Fibroblast of villous mesenchyme (primary cell): Measurements from ENCODE around the gene NECAP2. TPM values are rescaled to one million over a fixed set of nuclear protein-coding genes. Genes with fewer than 3 reads are reported as not detected.

Source experiments
- total RNA-seq: library from RNA; depleted of rRNA; stranded (reverse); fragments of >200 nt; gene quantifications from 2 replicates; pipeline ENCODE4 v1.2.3, GENCODE V29; 2012

The NECAP2 gene
- total RNA-seq, 1 donor, result 104 TPM

Other genes starting within 250 kb of the NECAP2 start
- gene ARHGEF19, start 228.1 kb upstream of the NECAP2 start, total RNA-seq, result 9.9 and 11.6 TPM in 2 replicates
- 13.0 and 15.1 TPM in 2 replicates for gene CPLANE2, start 203.5 kb upstream of the NECAP2 start, total RNA-seq
- 15.1 and 16.0 TPM in 2 replicates for gene FBXO42, start 88.2 kb upstream of the NECAP2 start, total RNA-seq
- gene SZRD1, start 73.5 kb upstream of the NECAP2 start, total RNA-seq, result 71.5 and 72.5 TPM in 2 replicates
- gene SPATA21, start 3.3 kb upstream of the NECAP2 start, total RNA-seq, result under 0.01 TPM in 1 of 2 replicates, not detected in the other
- gene RNU1-1, start 73.6 kb downstream of the NECAP2 start, total RNA-seq, result under 0.01 TPM in 1 of 2 replicates, not detected in the other
- 52.2 and 60.9 TPM in 2 replicates for gene NBPF1, start 172.8 kb downstream of the NECAP2 start, total RNA-seq
- gene RNU1-3, start 226.2 kb downstream of the NECAP2 start, total RNA-seq, result under 0.01 TPM in 1 of 2 replicates, not detected in the other